ENCODE results near the gene TULP4.

TULP4 gene, protein sequence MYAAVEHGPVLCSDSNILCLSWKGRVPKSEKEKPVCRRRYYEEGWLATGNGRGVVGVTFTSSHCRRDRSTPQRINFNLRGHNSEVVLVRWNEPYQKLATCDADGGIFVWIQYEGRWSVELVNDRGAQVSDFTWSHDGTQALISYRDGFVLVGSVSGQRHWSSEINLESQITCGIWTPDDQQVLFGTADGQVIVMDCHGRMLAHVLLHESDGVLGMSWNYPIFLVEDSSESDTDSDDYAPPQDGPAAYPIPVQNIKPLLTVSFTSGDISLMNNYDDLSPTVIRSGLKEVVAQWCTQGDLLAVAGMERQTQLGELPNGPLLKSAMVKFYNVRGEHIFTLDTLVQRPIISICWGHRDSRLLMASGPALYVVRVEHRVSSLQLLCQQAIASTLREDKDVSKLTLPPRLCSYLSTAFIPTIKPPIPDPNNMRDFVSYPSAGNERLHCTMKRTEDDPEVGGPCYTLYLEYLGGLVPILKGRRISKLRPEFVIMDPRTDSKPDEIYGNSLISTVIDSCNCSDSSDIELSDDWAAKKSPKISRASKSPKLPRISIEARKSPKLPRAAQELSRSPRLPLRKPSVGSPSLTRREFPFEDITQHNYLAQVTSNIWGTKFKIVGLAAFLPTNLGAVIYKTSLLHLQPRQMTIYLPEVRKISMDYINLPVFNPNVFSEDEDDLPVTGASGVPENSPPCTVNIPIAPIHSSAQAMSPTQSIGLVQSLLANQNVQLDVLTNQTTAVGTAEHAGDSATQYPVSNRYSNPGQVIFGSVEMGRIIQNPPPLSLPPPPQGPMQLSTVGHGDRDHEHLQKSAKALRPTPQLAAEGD (N-terminal part only)

GRCh38 chr6:158312165-158312564, at the start of gene TULP4:
Gene TULP4 (plus strand): TSS chr6:158312465. CDS start chr6:158314017, 1,552 bp downstream.
- DNase-seq (ENCODE audit: low read depth in 2 of 2, low spot score in 1 of 2): no peak

DNA sequence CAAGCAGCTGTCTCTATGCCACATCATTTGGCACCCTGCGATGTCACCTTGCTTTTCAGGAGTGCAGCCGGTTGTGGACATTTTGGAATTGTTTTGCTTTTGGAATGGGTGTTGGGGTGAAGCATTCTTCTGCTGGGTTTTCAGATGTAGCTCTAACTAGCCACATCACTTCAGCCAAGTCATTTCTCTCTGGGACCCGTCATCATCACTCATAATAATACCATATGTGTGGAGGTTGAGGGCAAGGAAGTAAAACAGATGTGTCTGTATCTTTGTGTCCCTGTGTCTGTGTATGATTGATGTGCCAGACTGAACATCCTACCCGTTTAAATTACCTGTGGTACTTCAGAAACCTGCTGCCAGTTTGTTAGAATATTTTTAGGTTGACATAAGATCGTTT, 49.5 kb upstream of the TULP4 start:
- DNase-seq (ENCODE audit: low read depth in 2 of 2, low spot score in 1 of 2): no peak

GRCh38 chr6:158264180-158264579, 48.1 kb upstream of the TULP4 start:
- no peak for DNase-seq (ENCODE audit: low read depth in 2 of 2, low spot score in 1 of 2)

DNA sequence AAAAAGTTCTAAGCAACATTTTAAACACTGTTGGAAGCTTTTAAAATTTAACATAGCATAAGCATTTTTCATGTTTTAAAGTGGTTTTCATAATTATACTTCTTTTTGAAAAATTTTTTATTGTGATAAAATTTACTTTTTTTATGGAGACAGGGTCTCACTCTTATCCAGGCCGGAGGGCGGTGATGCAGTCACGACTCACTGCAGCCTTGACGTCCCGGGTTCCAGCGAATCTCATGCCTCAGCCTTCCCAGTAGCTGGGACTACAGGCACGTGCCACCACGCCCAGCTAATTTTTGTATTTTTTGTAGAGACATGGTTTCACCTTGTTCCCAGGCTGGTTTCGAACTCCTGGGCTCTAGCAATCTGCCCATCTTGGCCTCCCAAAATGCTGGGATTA, 46.1 kb upstream of the TULP4 start:
- DNase-seq (ENCODE audit: low read depth in 2 of 2, low spot score in 1 of 2): no peak

DNA sequence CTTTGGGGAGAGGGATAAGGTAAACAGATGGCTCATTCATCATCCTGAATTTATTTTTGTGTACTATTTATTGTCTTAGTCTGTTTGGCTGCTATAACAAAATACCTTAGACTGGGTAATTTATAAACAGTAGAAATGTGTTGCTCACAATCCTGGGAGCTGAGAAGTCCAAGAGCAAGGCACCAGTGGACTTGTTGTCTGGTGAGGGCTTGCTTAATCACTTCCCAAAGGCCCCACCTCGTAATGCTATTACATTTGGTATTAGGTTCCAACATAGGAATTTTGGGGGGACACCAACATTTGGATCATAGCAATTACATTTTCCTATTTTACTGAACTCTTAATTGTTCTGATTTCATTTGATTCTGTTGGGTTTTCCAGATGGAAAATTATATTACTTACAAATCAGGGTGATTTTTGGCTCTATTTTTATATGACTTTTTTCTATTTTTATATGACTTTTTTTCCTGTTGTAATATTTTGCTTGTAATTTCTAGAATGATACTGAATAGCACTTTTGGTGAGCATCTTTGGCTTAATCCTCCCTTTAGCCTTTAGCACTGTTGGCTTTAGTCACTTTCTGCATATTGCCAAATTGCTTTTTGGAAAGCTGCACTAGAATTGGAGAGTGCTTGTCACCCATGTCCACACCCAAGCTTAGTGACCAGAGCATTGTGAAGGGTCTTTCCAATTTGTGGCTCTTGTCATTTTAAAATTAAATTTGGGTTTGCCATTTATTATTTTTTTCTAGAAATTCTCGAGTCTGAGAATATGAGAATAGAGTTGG, 43.7 kb upstream of the TULP4 start:
- DNase-seq (ENCODE audit: low read depth in 2 of 2, low spot score in 1 of 2): no peak

- no peak for DNase-seq (ENCODE audit: low read depth in 2 of 2, low spot score in 1 of 2)
Measured at GRCh38 chr6:158269657-158270056, 42.6 kb upstream of the TULP4 start.

GRCh38 chr6:158270389-158271127, 41.7 kb upstream of the TULP4 start:
- no peak for DNase-seq (ENCODE audit: low read depth in 2 of 2, low spot score in 1 of 2)

DNA sequence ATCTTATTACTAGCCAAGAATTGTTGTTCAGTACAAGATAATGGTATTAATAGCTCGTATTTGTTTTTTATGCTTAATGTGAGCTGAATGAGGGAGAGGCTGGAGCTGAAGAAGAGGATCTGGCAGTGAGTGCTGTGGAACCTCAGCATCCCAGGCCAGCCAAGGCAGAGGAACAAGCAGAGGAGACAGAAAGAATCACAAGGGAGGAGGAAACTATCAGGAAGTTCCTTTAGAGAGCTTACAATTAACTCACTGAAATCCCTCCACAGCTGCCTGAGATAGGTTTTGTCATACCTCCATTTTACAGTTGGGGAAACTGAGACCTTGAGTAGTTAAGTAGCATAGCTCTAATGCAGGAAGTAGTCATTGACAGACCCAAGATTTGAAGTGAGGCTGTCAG, 39.9 kb upstream of the TULP4 start:
- DNase-seq (ENCODE audit: low read depth in 2 of 2, low spot score in 1 of 2): no peak

- DNase-seq (ENCODE audit: low read depth in 2 of 2, low spot score in 1 of 2): no peak
Measured at GRCh38 chr6:158278004-158278403, 34.3 kb upstream of the TULP4 start.

- no peak for DNase-seq (ENCODE audit: low read depth in 2 of 2, low spot score in 1 of 2)
Measured at GRCh38 chr6:158279615-158280014, 32.6 kb upstream of the TULP4 start.

GRCh38 chr6:158283304-158283980, 28.8 kb upstream of the TULP4 start:
- no peak for DNase-seq (ENCODE audit: low read depth in 2 of 2, low spot score in 1 of 2)

DNA sequence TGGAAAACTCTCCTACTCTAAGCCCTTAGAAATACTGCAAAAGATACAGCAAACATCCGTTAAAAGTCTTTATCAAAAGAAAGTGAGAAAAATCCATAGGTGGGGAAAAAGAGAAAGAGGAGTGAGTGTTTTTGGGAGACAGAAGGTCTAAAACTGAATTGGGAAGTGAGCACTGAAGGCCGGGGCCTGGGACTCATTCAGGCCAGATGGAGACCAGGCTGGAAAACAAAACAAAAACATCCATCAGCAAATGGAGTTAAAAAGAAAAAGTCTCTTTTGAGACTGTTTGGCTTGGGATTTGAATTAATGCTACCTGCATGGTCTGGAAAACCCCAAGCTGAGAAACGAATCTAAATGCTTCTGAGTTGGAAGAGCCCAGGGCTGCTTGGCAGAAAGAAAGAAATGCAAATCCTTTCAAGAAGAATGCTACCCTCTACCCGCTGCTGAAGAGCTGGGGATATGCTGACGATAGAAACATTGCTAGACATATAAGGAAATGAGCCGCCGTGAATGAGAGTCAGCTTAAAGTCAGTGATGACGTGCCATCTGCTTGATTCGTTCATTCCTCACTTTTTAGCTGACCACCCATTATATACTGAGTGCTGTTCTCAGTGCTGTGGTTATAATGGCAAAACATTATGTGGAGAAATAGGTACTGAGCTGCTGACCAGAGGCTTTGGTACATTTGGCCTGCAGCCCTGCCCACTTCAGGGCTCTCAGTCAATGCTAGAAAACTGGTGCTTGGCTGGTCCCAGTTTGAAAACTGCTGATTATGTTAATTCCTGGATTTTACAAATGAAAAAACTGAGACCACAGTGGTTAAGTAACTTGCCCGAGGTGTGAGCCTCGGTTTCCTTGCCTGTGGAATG, 28.0 kb upstream of the TULP4 start:
- no peak for DNase-seq (ENCODE audit: low read depth in 2 of 2, low spot score in 1 of 2)

DNA sequence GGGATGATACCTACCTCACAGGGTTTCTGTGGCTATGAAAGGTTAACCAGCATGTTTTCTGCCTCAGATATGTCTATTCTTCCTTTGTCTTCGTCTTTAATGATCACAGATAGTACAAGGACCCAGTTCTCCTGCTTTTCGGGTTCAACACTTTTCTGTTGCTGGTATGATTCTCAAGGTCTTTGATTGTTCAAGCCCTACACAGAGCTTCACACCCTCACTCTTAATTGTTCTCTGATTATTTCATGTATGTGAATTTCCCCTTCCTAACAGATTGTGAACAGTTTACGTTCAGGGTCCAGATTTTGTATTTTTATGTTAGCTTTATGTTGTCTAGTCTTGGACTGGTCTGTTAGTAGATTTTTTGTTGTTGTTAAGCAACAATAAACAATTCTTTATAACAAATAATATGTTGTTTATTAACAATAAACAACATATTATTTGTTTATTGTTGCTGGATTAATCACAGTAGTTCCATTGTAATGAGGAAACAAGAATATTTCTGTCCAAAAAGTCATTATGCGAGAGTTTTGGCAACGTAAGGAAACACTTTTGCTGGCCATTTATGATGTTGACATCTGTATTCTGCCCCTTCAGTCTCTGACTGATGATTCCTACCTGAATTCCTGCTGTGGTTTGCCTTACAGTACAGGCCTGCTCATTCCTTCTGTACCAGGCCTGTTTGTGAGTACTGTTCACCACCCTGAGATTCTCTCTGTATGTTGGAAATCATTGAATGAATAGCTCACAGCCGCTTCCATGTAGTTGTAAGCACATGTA, 27.2 kb upstream of the TULP4 start:
- no peak for DNase-seq (ENCODE audit: low read depth in 2 of 2, low spot score in 1 of 2)

DNA sequence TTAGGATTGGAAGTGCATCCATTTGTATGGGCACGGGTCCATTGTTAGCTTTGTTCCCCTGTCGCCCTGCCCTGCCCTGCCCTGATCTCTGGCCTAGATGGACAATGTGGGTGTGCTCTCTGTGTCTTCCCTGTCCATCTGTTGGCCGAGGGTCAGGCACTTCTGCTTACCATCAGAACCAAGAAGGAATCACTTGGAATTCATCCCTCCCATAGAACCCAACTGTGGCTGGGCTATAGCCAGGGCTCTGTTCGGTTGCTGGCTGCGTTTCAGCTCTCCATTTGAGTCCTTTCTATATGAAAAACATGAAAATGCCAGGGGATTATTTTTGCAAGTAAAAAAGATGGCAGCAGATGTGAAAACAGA, 26.6 kb upstream of the TULP4 start:
- DNase-seq (ENCODE audit: low read depth in 2 of 2, low spot score in 1 of 2): no peak

DNA sequence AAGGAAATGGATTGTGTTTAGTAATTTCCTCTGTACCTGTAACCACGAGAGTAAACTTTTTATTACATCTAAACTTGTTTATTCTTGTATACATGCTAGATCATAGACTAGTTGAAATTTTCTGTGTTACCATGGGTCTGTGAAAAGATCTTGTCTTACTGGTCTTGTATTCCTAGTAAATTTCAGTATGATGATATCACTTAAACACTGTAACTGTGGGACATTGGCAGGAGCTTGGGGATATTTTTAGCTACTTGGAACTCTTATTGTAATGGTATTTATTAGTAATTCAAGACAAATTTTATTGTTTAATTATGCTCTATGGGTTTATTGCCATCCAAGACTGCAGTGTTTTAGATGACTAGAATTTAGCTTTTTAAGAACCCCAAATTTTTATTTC, 25.9 kb upstream of the TULP4 start:
- DNase-seq (ENCODE audit: low read depth in 2 of 2, low spot score in 1 of 2): no peak

DNA sequence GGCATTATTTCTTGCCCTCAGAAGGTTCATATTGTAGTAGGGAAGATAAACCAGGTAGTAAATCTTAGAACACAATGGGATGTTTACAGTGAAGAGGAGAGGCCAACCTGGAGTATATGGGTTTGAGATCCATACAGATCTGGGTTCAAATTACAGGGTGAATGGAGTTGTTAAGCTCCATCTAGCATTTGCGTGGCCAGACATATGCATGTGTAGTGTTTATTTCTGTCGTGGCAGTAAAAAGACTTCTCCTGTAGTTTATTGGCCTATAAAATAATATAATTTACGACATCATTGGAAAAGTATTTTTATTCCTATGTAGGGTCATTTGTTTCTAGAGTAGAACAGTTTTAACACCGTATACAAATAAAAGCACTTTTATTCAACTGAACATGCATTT, 25.2 kb upstream of the TULP4 start:
- no peak for DNase-seq (ENCODE audit: low read depth in 2 of 2, low spot score in 1 of 2)

DNA sequence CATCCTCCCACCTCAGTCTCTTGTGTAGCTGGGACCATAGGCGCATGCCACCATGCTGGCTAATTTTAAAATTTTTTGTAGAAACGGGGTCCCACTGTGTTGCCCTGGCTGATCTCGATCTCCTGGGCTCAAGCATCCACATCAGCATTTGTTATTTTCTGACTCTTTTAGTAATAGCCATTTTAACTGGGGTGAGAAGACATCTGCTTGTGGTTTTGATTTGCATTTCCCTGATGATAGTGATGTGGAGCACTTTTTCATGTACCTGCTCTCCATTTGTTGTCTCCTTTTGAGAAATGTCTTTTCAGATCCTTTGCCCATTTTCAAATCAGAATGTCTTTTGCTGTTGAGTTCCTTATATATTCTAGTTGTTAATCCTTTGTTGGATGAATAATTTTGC, 22.2 kb upstream of the TULP4 start:
- no peak for DNase-seq (ENCODE audit: low read depth in 2 of 2, low spot score in 1 of 2)

- DNase-seq (ENCODE audit: low read depth in 2 of 2, low spot score in 1 of 2): peak; percentile 23 to 29
Measured at GRCh38 chr6:158290659-158291058, 21.6 kb upstream of the TULP4 start.

DNA sequence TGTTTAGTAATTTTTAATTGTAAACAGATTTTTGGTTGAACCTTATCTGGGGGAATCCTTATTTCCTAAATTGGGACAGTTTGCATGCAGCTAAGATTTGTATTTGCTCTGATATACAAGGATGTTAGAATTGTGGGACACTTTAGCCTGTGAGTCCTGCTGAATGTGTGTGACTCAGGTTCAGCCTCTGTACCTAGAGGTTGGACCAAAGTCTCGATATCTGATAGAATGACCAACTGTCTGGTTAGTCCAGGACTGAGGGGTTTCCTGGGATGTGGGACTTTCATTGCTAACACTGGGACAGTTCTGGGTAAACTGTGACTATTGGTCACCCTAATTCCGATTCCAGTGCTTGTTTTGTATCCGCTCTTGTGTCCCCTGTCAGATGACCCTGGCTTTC, 20.2 kb upstream of the TULP4 start:
- DNase-seq (ENCODE audit: low read depth in 2 of 2, low spot score in 1 of 2): no peak

All from stimulated activated CD8-positive, alpha-beta memory T cell treated with anti-CD3 and anti-CD28 coated beads, Interleukin-4, amount 100 ng/mL, for 4 hours (primary cell).